ENCODE measurements around the gene HLCS.

Gene HLCS

DNA sequence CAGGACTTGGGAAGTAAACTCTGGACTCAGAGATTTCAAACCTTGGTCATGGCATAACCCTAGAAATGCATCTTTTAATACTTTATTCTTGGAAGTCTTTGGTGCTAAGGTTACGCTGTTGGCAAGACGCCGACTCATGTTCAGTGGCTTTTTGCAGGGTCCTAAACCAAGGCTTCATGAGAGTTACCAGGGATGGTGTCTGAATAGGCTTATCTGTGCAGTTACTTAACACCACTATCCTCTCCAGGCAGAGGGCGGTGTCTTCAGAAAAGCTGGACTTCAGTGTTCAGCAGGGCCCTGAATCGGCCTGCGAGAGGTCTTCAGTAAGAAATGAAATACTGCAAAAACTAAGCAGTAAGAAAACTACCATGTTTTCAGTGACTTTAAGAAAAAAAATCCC, 209.3 kb downstream of the HLCS start:
- intact Hi-C loops (cut with DNase I), result loop anchor here (10.0 kb wide), 1 partner anchor 102 kb away; no protein-coding TSS in a partner anchor

DNA sequence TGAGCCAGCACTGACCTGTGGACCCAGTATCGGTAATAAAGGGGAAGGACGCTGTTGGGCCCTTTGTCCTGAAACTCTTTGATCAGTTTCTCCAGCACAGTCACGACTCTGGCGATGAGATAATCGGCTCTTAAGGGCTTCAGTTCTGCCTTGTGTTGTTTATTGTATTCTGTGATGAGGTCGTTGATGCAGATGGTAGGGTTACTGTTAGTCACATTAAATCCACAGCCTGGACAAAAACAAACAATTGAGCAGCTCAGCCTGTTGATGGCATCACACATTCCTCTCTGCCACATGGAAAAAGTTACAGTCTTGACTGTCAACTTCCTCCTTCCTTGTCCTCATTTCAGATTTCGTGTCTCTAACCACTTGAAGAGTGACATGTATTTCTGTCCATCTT, 209.9 kb downstream of the HLCS start:
- intact Hi-C loops (cut with DNase I), result loop anchor here (10.0 kb wide), 1 partner anchor 102 kb away; no protein-coding TSS in a partner anchor
- DNase-seq, result no peak

More for the DNA sequence above, 209.3 kb downstream of the HLCS start:
- peak in 1 of 10 donors; percentile 26 for DNase-seq

DNA sequence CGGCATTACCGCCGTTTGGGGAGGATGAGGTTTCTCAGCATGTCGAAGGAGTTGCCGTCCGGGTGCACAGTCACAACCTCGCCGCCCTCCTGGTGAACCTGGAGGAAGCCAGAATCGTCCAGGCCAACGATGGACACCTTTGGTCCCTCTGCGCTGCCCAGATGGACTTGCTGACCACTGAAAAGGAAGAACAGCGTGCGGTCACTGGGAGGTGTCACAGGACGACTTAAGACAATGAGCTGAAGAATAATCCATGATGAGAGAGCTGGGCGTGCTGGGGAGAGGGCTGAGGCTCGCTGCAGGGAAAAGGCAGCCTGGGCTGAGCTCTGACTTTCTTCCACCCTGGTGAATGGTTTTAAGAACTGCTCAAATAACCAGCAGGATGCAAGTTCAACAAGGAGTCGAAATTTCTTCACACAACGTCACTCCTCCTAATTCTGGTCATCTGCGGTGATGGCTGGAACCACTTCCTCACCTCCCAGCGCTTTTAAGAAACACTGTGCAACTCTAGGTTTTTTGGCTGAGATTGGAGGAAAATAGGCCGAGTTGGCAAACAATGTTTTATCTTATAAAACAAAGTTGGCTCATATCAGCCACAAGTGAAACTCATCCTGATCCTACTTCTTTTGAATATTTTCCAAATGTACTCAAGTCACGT, 212.1 kb downstream of the HLCS start:
- DNase-seq, result peak in 1 of 10 donors; percentile 88
- intact Hi-C loops (cut with DNase I), result loop anchor here (10.0 kb wide), 1 partner anchor 100 kb away; no protein-coding TSS in a partner anchor

DNA sequence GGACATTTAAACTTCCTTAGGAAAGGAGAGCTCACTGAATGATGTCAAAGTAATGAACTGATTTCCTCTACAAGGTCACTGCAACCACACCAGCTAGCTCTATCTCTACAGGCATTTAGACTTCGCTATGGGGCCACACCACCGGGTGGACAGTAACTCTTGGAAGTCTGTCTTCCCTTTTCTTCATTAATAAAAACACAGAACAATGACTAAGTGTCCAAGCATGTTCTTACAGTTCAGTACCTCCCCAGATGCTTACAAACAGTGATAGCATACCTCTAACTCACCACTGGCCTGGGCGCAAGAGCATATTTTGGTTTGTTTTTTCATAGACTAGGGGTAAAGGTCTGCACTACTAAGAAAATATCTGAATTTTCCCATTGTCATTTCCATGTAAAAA, 212.9 kb downstream of the HLCS start:
- DNase-seq, result peak in 1 of 10 donors; percentile 7
- intact Hi-C loops (cut with DNase I), result loop anchor here (10.0 kb wide), 1 partner anchor 99 kb away; no protein-coding TSS in a partner anchor

DNA sequence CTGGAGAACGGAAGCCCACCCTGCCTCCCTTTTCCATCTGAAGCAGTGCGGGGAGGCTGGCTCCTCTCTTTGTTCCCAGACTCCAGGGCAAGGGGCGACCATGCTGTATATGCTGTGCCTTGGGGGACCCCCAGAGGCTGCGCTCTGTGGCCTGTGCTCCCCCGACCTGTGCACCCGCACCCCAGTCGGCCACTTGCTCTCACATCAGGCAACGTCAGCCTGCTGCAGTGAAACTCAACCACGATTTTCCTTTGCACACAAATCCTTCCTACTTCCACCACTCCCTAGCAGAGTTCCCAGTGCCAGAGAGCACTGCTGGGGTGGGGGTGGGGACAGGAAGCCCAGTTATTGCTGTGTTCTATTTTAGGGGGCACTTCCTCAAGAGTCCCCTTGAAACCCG, 215.1 kb downstream of the HLCS start:
- peak in 1 of 10 donors; percentile 57 for DNase-seq
- intact Hi-C loops (cut with DNase I), result loop anchor here (10.0 kb wide), 1 partner anchor 97 kb away; no protein-coding TSS in a partner anchor

DNA sequence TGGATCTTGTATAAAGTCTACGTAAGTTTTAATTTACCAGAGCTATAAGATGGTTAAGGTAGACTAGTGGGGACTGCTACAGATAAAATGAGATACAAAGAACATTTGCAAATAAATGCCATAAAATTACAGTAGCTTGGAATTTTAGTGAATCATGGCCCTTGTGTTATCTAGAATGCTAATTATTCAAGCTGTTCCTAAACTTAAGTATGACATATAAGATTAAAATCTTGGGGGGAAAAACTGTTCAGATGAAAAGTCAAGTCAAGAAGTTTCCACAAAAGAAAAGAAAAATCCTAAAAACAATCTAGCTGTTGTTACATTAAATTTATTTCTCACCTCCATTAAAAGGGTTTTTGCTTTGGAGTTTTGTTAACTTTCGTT, 215.9 kb downstream of the HLCS start:
- DNase-seq, result no peak
- intact Hi-C loops (cut with DNase I), result loop anchor here (10.0 kb wide), 1 partner anchor 96 kb away; no protein-coding TSS in a partner anchor

DNA sequence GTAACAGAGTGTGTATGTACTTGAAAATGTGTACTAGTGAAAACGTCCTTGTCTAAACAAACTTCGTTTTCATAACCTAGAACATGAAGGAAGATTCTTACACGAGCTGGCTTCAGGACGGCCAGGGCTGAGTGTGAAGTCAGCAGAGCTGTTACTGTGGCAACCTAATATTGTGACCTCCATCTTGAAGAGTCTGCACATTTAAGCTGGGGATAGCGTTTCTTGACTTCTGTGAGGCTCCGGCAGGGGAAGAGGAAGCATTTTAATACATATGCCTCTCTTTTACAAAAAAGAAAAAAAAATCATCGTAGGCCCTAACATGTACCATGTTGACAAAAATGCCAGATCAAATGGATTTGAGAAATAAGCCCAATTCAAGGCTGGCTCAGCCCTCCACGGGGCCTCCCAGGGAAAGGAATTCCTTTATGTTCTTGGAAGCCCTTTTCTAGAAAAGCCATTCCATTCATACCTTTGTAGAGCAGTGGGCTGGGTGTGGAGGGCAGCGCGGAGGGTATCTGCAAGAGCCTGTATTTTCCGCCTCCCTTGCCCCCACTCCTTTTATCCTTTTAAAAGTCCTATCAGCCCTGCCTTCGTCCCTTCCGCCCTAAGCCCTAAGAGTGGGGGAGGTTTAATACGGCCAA, 216.4 kb downstream of the HLCS start:
- intact Hi-C loops (cut with DNase I), result loop anchor here (2.0 to 10.0 kb wide), 3 partner anchors 95 to 177 kb away; no protein-coding TSS in a partner anchor
- peak in 1 of 10 donors; percentile 21 for DNase-seq

DNA sequence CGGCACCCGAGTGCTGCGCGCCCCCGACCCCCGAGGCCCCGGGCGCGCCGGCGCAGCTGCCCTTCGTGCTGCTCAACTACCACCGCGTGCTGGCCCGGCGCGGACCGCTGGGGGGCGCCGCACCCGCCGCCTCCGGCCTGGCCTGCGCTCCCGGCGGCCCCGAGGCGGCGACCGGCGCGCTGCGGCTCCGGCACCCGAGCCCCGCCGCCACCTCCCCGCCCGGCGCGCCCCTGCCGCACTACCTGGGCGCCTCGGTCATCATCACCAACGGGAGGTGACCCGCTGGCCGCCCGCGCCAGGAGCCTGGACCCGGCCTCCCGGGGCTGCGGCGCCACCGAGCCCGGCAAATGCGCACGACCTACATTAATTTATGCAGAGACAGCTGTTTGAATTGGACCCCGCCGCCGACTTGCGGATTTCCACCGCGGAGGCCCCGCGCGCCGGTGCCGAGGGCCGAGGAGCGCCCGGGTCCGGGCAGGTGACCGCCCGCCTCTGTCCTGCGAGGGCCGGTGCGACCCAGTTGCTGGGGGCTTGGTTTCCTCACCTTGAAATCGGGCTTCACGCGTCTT, 218.6 kb downstream of the HLCS start:
- DNase-seq, result peak in 8 of 10 donors; percentile 37 to 96 (median 63)

DNA sequence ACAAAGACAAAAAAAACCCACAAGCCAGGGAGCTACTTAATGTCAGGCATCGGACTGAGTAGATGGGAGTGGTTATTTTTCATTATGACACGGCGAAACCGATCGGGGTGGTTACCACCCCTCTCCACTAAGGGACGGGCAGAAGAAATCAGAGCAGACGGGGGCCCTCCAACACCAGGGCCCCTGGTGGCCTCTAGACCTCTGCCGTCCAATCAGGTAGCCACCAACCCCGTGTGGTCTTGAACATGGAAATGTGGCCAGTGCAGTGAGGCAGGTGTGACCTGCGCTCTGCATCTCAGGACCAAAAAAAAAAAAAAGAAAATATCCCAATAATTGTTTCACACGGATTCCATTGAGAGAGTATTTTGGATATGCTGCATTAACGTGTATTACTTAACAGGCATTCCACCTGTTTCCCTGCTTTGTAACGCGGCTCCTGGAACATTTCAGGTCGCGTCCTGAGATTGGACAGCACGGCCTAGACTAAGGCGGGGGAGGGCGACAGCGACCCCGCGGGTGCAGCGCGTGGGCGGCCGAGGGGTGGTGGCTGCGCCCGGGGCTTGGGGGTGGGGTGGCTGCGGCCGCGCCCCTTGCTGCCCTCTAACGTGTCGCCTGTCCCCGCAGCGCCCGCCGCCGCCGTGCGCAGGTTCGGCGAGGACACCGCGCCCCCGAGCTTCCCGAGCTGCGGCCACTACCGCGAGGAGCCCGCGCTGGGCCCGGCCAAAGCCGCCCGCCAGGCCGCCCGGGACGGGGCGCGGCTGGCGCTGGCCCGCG, 219.2 kb downstream of the HLCS start:
- no peak for DNase-seq
- intact Hi-C loops (cut with DNase I), result loop anchor here (5.0 kb wide), 1 partner anchor 180 kb away; no protein-coding TSS in a partner anchor

More for the DNA sequence above, 218.6 kb downstream of the HLCS start:
- intact Hi-C loops (cut with DNase I), result loop anchor here (2.0 to 5.0 kb wide), 2 partner anchors 107 to 179 kb away; no protein-coding TSS in a partner anchor

DNA sequence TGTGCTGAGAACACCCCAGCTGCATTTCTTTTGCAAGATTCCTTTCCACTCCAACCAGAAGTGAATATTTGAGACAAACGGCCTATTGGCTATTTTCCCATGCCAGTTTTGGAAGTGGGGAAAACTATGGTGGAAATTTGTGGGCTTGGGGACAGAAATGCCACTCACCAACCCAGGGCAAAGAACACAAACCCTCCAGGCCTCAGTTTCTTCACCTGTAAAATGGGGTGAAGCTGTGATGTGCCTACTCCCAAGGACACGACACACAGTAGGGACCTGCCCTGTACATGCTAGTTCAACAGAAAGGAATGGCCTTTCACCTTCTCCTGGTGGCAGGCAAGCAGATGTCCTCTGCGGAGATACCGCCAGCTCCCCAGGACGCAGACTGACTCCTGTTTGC, 221.0 kb downstream of the HLCS start:
- no peak for DNase-seq
- intact Hi-C loops (cut with DNase I), result loop anchor here (5.0 kb wide), 1 partner anchor 182 kb away; no protein-coding TSS in a partner anchor

DNA sequence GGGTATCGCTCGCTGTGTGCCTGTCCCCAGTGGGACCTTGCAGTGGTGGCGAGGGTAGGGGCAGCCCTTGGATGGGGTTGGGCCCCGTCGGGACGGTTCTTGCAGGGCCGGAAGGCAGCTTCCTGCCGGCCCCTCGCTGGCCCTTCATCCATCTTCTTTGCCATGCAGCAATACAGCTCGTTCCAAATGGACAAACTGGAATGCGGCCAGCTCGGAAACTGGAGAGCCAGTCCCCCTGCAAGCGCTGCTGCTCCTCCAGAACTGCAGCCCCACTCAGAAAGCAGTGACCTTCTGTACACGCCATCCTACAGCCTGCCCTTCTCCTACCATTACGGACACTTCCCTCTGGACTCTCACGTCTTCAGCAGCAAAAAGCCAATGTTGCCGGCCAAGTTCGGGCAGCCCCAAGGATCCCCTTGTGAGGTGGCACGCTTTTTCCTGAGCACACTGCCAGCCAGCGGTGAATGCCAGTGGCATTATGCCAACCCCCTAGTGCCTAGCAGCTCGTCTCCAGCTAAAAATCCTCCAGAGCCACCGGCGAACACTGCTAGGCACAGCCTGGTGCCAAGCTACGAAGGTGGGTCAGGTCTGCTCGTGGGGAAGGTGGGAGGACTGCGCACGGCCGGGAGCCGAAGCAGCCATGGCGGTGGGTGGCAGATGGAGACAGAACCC, 221.8 kb downstream of the HLCS start:
- intact Hi-C loops (cut with DNase I), result loop anchor here (5.0 kb wide), 1 partner anchor 183 kb away; no protein-coding TSS in a partner anchor
- peak in 6 of 10 donors; percentile 22 to 86 (median 30) for DNase-seq

DNA sequence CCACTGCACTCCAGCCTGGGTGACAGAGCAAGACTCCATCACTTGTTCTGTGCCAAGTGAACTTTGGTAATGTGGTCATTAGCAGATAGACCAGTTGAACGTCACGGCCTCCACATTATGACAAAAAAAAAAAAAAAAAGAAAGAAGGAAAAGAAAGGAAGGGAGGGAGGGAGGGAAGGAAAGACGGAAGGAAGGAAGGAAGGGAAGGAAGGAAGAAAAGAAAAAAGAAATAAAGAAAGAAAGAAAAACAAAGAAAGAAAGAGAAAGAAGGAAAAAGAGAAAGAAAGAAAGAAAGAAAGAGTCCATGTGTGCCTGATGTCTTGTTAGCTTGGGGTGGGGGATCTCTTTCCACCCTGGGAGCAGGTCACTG, 222.3 kb downstream of the HLCS start:
- DNase-seq, result no peak
- intact Hi-C loops (cut with DNase I), result no loop called here

DNA sequence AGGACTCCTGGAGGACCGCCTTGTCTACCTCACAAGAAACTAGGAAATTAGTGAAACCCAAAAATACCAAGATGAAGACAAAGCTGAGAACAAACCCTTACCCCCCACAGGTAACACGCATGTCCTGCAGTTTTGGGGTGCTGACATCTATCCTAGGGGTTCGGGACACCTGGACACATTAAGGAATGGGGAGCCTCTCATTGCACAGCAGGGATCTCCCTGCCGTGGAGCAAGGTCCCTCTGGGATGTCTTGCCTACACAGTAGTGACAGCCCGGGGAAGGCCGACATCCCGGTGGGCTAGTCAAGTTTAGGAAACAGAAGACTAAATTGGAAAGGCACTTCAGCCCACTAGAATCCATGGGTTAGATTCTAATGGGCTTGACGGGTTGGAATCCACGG, 223.0 kb downstream of the HLCS start:
- peak in 2 of 10 donors; percentile 40 to 53 for DNase-seq
- intact Hi-C loops (cut with DNase I), result no loop called here

DNA sequence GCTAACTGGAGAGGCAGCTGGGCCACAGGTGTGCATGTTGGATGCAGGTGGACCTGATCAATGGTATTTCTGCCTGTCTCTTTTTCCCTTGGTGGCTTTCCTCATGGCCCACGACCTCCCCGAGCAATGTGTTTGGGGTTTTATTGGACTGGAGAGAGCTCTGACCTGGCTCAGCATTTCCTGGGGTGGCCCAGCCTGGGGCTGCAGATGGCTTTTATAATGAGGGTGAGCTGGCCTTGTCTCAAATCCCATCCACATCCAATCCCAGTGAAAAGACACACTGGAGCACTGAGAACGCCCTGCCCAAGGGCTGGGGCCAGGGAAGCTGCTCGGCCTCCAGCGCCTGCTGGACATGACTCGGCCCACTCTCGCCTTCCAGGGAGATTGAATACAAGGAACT, 223.5 kb downstream of the HLCS start:
- intact Hi-C loops (cut with DNase I), result no loop called here
- peak in 2 of 10 donors; percentile 59 to 63 for DNase-seq

DNA sequence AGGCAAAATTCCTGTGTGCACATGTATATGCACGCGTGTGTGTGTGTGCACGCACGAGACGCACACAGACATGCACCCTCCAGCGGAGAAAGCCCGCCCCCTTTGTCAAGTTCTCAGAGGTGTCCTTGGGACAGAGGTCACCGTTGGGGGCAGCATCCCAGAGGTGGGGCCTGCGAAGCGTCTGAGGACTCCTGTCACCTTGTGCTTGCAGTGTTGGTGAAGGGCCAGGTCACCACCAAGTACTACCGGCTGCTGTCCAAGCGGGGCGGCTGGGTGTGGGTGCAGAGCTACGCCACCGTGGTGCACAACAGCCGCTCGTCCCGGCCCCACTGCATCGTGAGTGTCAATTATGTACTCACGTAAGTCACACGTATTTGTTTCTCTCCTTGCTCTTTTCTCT, 225.0 kb downstream of the HLCS start:
- intact Hi-C loops (cut with DNase I), result no loop called here
- DNase-seq, result peak in 2 of 10 donors; percentile 55 to 76

DNA sequence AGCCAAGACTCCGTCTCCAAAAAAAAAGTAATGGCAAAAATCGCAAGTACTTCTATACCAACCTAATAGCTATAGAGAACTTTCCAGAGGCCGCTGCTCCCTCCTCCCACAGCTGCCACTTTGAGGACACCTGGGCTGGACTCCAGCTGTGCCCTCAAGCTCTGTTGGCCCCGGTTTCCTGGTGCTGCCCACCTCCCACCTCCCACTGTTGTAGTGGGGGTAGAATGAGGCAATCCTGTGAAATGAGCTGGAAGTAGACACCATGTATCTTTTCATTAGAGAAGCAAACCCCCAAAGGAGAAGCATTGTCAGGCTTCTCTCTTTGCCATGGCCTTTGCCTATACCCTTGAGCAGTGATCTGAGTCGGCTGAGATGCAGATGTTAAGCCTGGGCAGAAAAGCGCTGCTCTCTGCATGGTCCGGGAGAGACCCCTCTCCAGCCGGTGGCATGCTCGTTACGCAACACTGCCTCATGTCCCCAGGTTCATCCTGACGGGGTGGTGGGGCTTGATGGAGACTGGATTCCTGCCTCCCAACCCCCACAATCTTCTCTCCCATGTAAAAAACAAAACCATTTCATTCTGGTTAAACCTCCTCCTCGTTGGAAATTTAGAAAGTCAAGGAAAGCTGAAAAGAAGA, 227.9 kb downstream of the HLCS start:
- peak in 1 of 10 donors; percentile 46 for DNase-seq
- intact Hi-C loops (cut with DNase I), result no loop called here

DNA sequence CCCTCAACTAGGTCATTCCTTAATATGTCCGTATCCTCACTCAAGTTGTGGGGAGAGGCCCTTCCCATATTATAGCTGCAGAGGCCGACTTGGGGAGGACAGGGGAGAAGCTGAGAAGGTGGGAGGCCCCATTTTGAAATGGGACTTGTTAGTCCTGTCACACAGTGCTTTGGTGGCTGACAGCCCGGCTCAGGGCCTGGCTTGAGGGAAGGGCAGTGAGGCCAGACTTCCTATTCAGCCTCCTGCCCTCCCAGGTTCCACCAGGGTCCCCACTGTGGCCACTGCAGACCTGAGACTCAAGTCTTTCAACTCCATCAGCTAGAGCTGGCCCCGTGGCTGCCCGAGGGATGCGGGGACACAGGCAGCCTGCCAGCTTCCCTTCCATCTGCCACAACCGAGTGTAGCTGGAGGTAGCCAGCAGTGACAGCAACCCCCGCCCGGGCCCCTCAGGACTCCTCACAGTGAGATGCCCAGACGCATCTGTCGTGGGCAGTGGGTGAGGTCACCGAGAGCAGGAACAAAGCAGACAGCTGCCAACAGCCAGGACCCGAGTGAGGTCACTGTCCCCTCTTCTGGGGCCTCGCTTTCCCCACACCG, 230.6 kb downstream of the HLCS start:
- DNase-seq, result peak in 1 of 10 donors; percentile 68
- intact Hi-C loops (cut with DNase I), result no loop called here

DNA sequence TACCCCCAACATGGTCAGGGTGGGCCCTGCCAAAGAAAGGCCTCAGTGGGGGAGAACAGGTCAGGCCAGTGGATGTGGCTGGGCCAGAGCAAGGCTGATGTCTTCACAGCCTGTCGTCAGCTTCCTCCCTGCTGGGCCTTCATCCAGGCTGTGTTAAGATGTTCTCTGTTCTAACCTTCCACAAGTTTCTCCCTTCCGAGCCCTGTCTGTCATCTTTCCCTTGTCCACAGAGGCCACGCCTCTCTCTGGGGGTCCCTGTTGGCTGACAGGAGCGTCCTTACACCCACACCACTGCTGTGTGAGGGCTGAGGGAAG, 231.3 kb downstream of the HLCS start:
- intact Hi-C loops (cut with DNase I), result no loop called here
- DNase-seq, result peak in 1 of 10 donors; percentile 52

Measured in posterior cingulate gyrus (tissue), 11 donors.